CD4-positive, alpha-beta T cell treated with Interferon alpha-2 for 1 hour (primary cell): ENCODE results near the gene GANAB.
"Not testable (repeated sequence)": the region's sequence is repeated elsewhere in the genome, so short reads cannot be mapped to it uniquely, and the experiment has no call there.

Experiments used
- DNase-seq, 2 donors: peaks; one replicate each; pipeline ENCODE4 v3.0.0-alpha.2; 2020 to 2022

The GANAB gene

DNA sequence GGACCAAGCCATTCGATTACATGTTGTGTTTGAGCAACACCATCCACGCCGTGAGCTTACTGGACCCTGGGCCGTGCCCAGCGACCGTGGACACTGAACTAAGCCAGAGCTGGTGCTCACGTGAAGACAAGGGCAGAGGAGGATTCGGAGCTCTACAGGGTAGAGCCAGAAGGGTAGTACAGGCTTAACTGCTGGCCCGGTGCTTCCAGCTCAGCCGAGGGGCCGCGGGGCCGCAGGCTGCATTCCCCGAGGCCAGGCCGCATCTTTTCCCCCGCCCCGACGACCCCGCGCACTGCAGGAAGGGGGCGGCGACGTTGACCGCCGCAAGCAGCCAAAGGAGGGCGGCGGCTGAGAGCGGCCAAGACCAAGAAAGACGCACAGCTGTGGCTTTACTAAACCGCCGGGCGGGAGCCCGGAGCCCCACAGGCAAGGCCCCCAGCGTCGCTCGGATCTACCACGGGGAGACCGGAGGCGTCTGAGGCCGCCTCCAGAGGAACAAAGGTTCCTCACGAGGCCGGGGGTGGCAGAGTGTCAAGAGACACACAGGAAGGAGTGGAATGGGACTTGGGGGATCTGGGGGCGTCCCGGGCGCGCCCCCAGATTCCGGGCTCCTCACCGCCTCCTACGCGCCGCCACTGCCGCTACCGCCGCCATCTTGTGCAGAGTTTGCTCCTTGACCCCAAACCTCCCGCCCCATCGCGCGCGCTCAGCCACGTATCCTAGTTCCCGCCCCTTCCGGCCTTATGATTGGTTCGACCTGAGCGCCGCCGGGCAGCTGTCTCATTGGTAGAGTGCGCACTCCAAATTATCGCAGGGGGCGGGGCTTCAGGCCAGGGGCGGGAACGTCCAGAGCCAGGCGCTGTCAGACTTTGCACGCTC lies at the start of gene GANAB:
TSS of gene GANAB (minus strand) at position 668 of the 879 bp plus-strand sequence. CDS start at position 654, 14 bp downstream.
- peak; percentile 98 to 99 for DNase-seq

DNA sequence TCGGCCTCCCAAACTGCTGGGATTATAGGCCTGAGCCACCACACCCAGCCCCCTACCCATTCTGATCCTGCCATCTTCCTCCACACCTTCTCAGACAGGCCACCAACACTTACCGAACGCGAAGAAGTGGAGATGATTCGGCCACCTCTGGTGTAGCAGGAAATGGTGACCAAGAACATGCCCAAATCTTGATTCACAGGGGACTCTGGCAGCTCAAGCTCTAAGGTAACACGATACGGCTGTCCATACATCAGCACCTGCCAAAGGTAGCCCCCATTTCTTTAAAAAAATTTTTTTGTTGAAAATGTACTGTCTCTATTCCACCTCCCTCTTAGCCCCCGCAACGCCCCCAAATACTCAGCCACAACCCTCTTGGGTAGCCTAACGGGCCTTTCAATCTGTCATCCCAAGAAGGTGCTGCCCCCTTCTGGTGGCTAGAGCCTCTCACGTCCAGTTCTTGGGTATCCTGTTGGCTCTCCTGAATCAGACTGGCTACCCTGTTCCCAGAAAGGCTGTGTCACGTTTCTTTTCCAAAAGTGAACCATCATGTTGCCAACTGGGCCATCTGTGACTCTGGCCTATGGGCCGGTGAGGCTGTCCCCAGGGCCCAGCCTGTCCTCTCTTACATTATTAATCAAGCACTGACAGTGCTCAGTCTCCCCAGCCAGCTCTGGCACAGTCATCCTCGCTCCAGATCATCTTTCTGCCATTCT lies 48.2 kb upstream of the GANAB start:
- peak; percentile 80 to 84 for DNase-seq

- DNase-seq, result not testable (repeated sequence)
Measured at GRCh38 chr11:62693624-62694023, 47.2 kb upstream of the GANAB start.

GRCh38 chr11:62689421-62690183 lies 43.2 kb upstream of the GANAB start, which contains the start of gene LRRN4CL:
LRRN4CL (minus strand) TSS chr11:62689530; CDS start chr11:62688508, 1,022 bp downstream.
- no peak for DNase-seq

GRCh38 chr11:62688491-62688890 lies 42.1 kb upstream of the GANAB start:
- DNase-seq, result no peak

DNA sequence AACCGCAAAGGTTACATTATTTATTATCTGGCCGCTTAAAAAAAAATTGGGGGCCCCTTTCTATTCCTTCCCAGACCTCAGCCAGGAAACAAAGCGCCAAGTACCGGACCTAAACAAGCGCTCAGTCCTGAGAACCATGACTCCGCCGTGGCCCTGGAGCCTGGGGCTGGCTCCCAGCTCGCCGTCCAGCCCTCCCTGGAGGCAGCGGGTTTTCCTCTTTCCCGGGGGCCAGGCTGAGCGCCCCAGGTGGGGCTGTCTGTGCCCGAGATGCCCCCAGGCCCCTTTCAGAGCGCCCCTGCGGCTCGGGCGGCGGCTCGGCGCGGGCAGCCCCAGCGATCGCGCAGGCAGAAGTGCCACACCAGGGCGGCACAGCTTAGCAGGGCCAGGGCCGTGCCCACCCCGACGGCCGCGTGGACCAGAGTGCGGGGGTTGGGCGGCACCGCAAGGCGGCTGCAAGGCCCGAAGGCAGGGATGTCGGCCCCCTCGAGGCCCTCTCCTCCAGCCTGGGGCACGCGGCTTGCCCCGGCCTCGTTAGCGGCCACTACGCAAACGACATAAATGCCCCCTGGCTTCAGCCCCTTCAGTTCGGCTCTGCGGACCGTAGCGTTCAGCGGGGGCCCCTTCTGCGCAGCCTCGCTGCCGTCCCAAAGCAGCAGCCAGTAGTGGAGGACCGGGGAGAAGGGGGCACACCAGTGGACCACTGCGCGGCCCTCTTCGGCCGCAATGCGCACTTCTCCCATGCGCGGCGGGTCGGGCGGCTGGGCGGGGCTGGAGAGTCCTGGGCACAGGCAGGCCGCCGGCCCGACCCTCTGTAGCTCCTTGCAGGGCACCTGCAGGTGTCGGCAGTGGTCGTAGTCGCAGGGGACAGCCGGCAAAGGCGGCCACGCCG lies 41.3 kb upstream of the GANAB start:
- DNase-seq, result no peak

GRCh38 chr11:62682518-62682917 lies 36.1 kb upstream of the GANAB start:
- no peak for DNase-seq

GRCh38 chr11:62680825-62681240 lies 34.4 kb upstream of the GANAB start:
- DNase-seq, result peak; percentile 40 to 63

DNA sequence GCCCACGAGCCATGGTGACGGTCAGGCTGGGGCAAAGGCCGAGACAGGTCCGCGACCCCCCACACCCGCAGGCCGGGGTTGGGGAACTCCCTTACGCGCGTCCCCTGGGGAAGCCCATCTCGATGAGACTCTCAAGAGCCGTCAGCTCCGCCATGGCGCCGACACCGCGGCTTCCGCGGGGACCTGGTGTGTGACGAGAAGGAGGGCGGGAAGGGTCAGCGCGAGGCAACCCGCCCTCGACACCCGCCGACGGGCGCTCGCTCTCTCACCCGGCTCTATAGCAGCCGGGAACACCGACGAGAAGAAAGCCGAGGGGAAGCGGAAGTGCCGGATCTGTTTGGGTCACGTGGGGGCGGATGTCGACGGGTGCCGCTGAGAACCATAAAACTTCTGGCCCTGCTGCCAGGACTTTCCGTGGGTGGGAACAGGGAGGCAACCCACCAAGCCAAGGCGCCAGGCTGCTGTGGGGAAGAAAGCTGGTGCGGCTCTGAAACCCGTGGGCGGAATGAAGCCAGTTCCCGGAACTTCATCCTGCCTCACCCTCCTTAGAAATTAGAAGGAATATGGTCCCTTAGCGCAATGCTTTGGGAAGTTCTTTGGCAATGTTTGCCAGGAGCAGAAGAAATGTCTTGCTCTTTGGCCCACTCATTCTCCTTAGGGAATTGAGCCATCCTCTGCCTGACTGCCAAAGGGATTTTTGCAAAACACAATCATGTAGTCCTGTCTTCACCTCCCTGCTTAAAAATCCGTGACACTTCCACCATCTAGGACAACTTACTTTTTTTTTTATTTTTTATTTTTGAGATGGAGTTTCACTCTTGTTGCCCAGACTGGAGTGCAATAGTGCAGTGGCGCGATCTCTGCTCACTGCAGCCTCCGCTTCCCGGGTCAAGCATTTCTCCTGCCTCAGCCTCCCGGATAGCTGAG lies 32.6 kb upstream of the GANAB start, which contains the start of gene UBXN1:
TSS of gene UBXN1 (minus strand) at position 304 of the 927 bp plus-strand sequence. CDS start at position 154, 150 bp downstream.
- DNase-seq, result peak; percentile 84 to 89

DNA sequence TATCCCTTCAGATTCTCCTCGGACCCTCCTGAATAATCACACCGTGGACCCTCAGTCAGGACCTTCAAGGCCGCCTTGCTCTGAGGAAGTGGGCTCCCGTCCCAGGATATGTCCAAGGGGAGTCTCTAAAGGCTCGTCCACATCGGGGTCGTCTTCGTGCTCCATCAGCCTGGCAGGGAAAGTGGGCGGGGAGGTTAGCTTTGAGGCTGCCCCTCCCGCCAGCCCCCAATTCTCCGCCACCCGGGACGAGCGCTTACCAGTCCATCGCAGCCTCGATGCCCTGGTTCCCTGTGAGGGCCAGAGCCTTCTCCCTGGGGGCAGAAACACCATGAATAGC lies 32.0 kb upstream of the GANAB start:
- no peak for DNase-seq

- no peak for DNase-seq
Measured at GRCh38 chr11:62677714-62678113, 31.3 kb upstream of the GANAB start.

GRCh38 chr11:62677156-62677555 lies 30.7 kb upstream of the GANAB start:
- no peak for DNase-seq

GRCh38 chr11:62676698-62677097 lies 30.3 kb upstream of the GANAB start:
- no peak for DNase-seq

- DNase-seq, result not testable (repeated sequence)
Measured at GRCh38 chr11:62675415-62675814, 29.0 kb upstream of the GANAB start.

DNA sequence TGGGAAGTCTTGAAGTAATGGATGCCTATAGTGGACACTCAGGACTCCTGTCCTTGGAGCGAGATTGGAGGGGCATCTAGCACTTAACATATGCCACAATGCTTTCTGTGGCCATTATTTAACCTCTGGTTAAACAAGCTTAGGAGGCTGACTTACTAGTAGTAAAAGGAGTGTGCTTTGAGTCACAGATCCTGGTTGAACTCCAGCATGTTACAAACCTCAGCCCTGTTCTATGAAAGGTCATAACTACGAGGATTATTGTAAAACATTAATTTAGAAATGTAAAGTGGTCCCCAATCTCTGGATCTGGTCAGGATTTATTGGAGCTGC lies 26.7 kb upstream of the GANAB start:
- no peak for DNase-seq

DNA sequence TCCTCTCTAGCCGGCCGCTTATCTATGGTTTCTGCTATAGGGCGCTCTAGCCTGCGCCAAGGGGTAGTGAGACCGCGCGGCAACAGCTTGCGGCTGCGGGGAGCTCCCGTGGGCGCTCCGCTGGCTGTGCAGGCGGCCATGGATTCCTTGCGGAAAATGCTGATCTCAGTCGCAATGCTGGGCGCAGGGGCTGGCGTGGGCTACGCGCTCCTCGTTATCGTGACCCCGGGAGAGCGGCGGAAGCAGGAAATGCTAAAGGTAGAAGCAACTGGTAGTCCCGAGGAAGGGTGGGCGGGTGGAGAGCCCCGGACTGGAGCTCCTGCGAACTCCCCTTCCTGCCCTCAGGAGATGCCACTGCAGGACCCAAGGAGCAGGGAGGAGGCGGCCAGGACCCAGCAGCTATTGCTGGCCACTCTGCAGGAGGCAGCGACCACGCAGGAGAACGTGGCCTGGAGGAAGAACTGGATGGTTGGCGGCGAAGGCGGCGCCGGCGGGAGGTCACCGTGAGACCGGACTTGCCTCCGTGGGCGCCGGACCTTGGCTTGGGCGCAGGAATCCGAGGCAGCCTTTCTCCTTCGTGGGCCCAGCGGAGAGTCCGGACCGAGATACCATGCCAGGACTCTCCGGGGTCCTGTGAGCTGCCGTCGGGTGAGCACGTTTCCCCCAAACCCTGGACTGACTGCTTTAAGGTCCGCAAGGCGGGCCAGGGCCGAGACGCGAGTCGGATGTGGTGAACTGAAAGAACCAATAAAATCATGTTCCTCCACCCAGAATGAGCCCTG lies 25.4 kb upstream of the GANAB start, which contains the start of the genes LBHD1 and UQCC3:
TSS of gene LBHD1 (minus strand) at position 660 of the 782 bp plus-strand sequence. CDS start 2,236 bp downstream, outside the sequence.
TSS of gene UQCC3 (plus strand) at position 66 of the 782 bp plus-strand sequence. CDS start at position 139, 73 bp downstream.
- peak; percentile 73 to 86 for DNase-seq

DNA sequence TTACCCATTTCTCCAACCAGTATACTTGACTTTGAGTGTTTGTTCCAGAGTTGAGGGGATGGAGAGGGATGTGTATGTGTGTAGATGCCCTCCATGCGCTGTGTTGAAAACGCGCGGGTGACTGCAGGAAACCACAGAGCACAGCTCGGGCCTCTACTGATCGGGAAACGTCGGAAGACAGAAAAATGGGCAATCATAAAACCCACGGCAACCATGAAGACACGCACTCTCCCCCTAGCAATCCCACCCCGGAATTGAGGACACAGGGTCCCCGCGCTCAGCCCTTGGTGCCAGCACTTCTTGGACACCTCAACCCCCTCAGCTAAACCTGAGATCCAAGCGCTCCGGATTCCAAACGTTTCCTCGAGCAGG lies 24.8 kb upstream of the GANAB start:
- DNase-seq, result peak in 1 of 2 donors; percentile 15

DNA sequence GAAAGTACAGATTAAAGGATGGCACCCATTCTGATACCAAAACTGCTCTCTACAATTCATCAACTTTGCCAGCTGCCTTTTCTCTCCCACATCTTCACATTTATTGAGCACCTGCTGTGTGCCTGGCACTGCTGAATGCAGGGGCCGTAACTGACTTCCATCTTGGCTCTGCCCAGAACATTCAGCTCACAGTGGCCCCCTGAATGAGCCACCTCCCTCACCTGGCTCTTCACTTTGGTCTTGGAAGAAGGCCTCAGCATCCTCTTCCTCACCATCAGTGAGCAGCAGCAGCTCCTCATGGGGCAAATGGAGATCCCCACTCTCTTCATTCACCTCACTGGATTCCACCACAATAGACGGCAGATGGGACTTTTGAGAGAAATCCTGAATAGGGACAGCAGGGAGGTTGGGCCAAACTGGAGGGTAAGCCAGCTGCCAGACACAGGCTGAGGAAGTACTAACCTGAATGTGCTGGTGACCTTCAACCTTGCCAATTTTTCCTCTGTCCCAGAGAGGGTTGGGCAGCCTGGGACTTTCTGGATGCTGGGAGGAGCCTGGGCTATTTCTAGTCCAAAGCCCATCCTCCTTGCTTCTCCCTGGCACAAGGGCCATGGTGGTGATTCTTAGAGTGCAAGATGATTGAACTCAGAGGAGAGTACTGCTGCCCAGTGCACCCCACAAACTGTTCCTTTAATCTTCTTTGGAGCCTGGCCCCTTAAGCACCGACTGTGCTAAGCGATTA lies 23.2 kb upstream of the GANAB start:
- no peak for DNase-seq

DNA sequence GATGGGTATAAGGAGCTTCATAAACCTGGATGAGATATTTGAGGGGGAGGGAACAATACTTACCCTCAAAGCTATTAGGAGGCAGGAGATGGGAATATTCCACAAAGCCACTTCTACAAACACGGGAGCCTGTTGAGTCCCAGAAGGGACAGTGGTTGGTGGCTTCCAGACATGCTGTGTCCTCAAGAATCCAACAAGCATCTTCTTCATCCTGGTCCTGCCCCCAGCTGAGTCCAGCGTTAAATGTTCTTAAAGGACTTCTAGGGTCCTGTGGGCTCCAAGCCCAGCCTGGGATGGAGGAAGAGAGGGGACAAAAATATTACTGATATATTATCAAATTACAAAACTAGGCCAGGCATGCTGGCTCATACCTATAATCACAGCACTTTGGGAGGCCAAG lies 21.0 kb upstream of the GANAB start:
- no peak for DNase-seq
